ENCODE data around the gene MRPS26. TPM values are rescaled to one million over a fixed set of nuclear protein-coding genes. Genes with fewer than 3 reads are reported as not detected.
"Not testable (repeated sequence)": the region's sequence is repeated elsewhere in the genome, so short reads cannot be mapped to it uniquely, and the experiment has no call there.

Gene MRPS26
- total RNA-seq = 21.4 TPM

DNA sequence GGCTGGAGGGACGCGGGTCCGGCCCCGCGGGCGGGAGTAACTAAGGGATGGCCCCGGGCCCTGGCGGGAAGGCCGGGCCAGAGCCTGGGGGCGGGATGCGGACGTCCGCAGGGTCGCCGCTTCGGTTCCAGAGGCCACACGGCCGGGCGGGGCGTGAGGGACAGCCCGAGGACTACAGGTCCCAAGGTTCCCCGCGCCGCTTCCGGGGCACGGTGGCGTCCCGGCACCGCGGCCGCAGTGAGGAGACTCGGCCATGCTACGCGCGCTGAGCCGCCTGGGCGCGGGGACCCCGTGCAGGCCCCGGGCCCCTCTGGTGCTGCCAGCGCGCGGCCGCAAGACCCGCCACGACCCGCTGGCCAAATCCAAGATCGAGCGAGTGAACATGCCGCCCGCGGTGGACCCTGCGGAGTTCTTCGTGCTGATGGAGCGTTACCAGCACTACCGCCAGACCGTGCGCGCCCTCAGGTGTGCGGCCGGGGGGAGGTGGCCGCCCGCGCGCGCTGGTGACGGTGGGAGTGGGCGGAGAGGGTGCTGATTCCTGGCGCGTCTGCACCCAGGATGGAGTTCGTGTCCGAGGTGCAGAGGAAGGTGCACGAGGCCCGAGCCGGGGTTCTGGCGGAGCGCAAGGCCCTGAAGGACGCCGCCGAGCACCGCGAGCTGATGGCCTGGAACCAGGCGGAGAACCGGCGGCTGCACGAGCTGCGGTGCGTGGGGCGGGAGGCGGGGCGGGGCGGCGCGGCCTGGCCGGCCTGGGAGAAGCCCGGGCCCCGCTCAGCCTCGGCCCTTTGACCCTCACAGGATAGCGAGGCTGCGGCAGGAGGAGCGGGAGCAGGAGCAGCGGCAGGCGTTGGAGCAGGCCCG, at the start of gene MRPS26:
MRPS26 (plus strand) TSS at position 237 of the 861 bp plus-strand sequence; CDS start at position 254, 17 bp downstream.
- DNase-seq = peak; percentile 86

- no peak for DNase-seq
Measured at GRCh38 chr20:2998728-2999127, 47.1 kb upstream of the MRPS26 start.

DNA sequence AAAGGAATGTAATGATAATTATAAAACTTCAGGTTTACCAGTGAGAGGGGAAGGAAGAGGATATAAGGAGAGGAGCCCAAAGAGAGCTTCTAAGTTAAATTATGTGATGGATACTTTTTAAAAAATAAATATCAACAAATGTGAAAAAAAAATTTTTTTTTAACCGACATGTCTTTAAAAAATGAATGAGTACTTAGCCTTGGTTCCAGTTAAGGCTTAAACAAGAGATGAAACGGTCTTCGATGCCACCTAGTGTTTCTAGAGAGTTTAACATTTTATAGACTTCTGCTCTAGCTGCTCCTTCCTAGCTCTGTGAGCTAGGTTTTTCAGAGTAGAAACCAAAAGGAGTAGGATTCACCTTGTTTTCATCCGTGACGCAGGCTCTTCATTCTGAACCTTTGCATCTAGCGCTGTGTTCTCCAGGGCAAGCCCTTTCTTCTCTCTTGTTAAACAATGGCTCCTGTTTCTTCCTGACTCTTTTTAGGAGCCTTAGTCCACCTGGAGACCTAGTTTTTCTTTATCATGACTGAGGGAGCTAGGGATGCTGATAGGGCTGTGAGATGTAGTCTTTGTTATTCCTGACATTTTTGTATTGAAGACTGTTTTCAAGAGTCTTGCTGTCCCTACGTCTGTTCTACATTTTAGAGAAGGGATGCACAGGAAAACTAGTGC, 44.9 kb upstream of the MRPS26 start:
- peak; percentile 26 for DNase-seq

GRCh38 chr20:3003416-3003815, 42.4 kb upstream of the MRPS26 start:
- no peak for DNase-seq

DNA sequence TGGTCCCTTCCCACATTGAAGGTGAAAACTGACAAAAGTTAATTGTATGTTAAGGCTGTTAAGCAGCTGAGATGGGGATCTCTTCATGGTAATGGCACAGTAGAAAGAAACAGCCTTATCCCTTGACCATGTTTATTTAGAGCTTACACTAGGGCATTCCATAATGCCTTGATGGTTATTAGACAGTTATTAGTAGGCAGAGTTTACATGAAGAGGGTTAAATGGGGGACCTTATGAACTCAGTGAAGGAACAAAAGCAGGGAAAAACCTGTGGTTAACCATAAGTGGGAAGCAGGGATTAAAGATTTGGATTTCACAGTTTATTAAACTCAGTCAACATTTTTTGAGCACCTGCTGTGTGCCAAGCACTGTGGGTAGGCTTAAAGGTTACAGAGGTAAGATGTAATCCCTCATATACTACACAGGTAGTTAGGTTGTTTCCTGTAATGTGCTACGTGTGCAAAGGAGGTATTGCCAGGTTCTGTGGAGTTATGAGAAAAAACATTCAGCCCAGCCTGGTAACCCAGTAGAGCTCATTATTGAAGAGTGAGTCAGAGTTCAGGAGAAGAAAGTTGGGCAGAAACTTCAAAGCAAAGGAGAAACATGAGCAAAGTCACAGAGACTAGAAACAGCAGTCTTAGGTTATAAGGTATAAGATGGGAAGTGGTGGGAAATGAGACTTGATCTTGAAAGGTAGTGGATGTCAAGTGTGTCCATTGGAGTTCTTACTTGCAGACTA, 34.7 kb upstream of the MRPS26 start:
- no peak for DNase-seq

- no peak for DNase-seq
Measured at GRCh38 chr20:3011752-3012151, 34.1 kb upstream of the MRPS26 start.

DNA sequence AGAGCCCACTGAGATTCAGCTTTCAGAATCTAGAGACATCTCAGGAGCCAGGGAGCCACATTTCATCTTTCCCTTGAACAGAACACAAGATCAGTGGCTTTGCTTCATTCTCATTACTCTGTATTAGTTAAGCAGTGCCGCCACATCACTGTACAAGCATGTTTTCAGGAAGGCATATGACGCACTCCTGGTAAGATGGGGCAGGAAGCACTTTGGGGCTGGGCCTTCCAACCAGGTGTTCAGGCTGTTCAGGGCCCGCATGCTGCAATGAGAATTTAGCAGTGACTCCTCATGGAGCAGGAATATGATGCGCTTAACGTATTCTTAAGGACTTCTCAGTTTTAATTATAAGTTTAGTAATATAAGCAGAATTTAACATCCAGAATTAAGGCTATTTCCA, 32.1 kb upstream of the MRPS26 start:
- no peak for DNase-seq

DNA sequence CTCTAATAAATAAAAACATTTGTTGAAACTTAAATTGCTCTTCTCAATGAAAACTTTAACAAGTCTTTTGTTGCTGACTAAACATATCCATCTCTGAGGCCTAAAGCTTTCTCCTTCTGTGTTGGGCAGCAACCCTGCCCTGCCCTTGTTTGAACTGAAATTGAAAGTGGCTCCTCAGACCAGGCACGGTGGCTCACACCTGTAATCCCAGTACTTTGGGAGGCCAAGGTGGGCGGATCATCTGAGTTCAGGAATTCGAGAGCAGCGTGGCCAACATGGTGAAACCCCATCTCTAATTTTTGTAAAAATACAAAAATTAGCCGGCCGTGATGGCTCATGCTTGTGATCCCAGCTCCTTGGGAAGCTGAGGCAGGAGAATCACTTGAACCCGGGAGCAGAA, 31.7 kb upstream of the MRPS26 start:
- no peak for DNase-seq

DNA sequence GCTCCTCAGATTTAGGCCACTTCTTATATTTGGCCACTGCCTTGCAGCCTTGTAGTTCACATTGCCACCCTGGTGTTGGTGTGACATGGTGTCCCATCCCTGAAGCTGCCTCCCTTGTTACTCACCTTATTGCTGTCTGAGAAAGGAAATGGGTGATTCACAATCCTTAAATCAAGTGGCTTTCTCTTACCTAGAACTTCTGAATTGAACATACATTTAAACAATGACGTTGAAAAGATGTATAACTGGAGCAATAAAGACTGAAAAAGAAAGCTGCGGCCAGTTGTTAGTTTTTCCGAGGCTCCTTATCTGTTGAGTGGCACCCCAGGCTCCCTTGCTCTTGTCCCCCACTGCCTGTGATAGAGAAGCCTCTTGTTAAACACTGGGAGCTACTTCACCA, 31.2 kb upstream of the MRPS26 start:
- DNase-seq = no peak

DNA sequence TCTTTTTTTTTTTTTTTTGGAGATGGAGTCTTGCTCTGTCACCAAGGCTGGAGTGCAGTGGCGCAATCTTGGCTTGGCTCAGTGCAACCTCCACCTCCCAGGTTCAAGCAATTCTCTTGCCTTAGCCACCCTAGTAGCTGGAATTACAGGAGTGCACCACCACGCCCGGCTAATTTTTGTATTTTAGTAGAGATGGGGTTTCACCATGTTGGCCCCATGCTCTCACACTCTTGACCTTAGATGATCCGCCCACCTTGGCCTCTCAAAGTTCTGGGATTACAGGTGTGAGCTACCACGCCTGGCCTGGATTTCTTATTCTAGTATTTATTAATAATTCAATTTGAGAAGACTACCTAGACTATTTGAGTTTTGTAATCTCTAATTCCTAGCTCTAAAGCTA, 30.6 kb upstream of the MRPS26 start:
- DNase-seq = not testable (repeated sequence)

DNA sequence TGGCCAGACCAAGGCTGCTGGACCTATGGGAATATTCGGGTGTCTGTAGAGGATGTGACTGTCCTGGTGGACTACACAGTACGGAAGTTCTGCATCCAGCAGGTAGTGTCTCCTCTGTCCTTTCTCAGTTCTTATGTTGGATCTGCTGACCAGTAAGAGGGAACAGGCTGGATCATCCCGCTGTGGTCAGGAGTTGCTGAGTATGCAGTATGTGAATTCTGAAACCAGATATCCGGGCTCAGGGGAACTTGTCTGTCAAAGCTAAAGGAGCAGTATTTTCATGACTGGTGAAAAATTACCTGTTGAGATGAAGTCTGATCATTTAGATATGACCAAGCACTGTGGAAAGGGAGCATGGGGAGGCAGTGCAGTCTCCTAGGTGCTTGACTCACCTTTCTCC, 24.5 kb upstream of the MRPS26 start:
- DNase-seq = no peak

- DNase-seq = no peak
Measured at GRCh38 chr20:3021777-3022176, 24.1 kb upstream of the MRPS26 start.

- not testable (repeated sequence) for DNase-seq
Measured at GRCh38 chr20:3022559-3023490, 23.0 kb upstream of the MRPS26 start.

DNA sequence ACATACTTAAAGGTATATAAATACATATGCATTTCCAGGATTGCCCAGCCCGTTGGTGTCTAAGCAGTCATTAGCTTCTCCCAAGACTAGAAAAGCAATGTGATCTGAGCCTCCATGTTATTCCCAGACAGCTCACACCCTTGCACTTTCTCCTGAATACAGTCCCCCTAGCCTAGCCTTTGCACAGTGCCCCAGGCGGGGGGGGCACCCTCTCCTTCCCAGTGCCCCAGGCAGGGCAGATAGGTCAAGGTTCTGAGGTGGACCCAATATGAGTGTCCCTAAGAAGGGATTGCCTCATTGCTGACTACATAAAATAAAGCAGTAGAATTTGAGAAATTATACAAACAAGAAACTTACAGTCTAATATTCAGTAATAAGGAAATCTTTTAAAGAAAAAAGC, 17.9 kb upstream of the MRPS26 start:
- DNase-seq = no peak

GRCh38 chr20:3031524-3032147, 14.2 kb upstream of the MRPS26 start:
- no peak for DNase-seq

DNA sequence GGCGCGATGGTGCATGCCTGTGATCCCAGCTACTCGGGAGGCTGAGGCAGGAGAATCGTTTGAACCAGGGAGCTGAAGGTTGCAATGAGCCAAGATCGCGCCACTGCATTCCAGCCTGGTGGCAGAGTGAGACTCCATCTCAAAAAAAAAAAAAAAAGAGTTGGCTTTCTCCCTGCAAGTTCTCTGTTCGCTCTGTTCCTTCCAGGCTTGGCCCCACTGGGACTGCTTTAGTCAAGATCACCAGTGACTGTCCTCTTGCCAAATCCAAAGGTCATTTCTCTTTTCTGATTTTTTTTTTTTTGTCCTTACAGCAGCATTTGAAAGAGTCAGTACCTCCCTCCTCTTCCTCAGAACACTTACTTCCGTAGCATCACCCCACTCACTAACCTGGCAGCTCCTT, 13.2 kb upstream of the MRPS26 start:
- DNase-seq = no peak

- no peak for DNase-seq
Measured at GRCh38 chr20:3037654-3038053, 8.2 kb upstream of the MRPS26 start.

DNA sequence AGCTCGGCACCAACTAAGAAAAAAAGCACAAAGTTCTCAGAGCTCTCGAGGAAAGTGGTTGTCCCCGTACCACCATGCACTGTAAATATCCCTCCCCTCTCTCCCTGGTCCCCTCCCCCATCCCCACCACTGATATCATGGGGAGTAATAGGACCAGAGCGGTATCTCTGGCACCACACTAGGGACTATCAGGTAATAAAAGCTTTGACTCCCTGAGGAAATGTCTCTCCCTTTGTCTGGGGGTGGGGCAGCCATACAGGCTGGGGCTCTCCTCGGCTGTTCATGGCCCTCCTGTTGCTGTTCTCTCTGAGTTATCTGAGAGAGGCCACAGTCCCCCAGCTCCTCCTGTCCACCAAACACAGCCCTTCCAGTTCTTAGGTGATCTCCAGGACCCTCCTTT, 7.4 kb upstream of the MRPS26 start:
- no peak for DNase-seq

DNA sequence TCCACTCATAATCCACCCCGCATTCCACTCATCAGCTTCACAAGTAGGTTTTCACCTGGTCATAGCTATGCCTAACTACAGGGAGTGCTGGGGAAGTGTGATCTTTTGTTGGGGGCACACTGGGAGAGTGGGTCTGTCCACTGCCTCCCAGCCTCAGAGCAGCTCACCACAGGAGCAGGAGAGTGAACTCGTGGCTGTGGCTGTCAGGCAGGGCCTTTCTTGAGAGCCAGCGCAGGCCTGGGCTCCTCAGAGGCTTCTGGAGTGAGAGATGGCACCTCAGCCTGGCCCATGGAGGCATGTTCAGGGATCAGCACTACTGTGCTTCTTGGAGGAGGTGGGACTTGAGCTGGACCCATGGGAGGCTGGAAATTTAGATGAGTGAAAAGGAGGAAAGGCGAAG, 6.4 kb upstream of the MRPS26 start:
- DNase-seq = no peak

DNA sequence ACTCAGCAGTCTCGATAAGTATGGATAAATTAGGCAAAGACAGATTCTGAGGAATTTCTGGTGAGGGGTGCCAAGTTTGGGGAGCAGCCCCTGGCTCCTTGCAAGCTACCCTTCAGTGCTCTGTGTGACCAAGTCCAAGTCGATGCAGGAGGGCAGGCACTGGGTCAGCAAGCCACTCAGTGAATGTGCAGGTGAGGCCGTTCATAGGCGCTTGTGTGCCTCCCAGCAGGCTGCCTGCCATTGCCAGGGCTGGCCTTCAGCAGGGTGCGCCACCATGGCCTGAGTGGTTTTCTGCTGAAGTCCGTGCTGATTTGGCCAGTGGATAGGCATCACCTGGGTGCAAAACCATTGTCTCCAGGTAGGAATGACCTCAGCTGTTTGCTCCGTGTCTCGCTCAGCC, 5.8 kb upstream of the MRPS26 start:
- no peak for DNase-seq

DNA sequence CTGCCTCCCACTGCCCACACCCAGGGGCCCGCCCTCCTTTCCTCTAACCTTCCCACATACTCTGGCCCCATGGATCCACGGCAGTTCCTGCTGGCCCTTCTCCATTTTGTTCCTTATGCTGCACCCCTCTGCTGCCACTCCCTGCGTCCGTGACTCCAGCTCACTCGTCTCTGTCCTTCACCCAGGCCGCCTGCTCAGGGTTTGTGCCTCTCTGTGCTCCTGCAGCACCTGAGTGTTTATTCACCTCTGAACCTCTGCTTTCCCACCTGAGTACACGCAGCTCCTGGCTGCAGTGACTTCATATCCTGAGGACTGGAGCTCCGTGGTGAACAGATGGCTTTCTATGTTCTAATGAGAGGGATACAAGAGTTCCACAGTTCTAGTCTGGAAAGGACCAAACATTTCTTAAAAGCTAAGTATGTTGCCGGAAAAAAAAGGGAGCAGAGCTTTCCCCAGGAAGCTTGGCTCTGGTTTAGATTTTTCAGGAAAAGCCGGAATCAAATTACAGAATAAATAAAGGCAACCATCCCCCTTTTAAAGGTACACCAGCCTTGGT, 3.9 kb upstream of the MRPS26 start:
- no peak for DNase-seq
